ENCODE results near the gene CNOT6L.

CNOT6L gene

DNA sequence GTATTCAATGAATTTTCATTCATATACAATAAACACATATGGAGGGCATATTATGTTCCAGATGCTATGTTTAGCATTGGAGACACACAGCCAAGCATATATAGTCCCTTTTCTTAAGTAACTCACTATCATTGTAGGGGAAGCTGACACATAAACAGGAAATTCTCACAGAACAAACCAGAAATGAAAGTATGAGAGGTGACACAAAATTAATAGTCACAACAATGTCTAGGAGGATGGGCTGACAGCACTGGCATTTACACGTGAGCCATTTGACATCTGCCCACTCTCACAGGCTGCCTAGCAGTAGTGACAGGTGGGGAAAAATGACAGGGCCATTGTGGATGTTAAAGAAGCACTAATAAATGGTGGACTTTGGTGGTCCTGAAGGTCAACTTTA is 2.6 kb upstream of the CNOT6L start:
- TF ChIP-seq, protein P1, sequence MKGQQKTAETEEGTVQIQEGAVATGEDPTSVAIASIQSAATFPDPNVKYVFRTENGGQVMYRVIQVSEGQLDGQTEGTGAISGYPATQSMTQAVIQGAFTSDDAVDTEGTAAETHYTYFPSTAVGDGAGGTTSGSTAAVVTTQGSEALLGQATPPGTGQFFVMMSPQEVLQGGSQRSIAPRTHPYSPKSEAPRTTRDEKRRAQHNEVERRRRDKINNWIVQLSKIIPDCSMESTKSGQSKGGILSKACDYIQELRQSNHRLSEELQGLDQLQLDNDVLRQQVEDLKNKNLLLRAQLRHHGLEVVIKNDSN (IDR thresholded peaks at IDR 0.05) = no peak
- TF ChIP-seq EP300 (IDR thresholded peaks at IDR 0.05; ENCODE audit: borderline replicate concordance) (no peak), CEBPB (IDR thresholded peaks at IDR 0.05) (no peak), YY1 (IDR thresholded peaks at IDR 0.05; ENCODE audit: low read depth) (no peak), TAF1 (IDR thresholded peaks at IDR 0.05; ENCODE audit: low read depth) (no peak), TEAD4 (IDR thresholded peaks at IDR 0.05) (no peak), RAD21 (IDR thresholded peaks at IDR 0.05; ENCODE audit: low read depth) (no peak), TCF12 (IDR thresholded peaks at IDR 0.05; ENCODE audit: low read depth) (no peak)
- TF ChIP-seq, protein P2, sequence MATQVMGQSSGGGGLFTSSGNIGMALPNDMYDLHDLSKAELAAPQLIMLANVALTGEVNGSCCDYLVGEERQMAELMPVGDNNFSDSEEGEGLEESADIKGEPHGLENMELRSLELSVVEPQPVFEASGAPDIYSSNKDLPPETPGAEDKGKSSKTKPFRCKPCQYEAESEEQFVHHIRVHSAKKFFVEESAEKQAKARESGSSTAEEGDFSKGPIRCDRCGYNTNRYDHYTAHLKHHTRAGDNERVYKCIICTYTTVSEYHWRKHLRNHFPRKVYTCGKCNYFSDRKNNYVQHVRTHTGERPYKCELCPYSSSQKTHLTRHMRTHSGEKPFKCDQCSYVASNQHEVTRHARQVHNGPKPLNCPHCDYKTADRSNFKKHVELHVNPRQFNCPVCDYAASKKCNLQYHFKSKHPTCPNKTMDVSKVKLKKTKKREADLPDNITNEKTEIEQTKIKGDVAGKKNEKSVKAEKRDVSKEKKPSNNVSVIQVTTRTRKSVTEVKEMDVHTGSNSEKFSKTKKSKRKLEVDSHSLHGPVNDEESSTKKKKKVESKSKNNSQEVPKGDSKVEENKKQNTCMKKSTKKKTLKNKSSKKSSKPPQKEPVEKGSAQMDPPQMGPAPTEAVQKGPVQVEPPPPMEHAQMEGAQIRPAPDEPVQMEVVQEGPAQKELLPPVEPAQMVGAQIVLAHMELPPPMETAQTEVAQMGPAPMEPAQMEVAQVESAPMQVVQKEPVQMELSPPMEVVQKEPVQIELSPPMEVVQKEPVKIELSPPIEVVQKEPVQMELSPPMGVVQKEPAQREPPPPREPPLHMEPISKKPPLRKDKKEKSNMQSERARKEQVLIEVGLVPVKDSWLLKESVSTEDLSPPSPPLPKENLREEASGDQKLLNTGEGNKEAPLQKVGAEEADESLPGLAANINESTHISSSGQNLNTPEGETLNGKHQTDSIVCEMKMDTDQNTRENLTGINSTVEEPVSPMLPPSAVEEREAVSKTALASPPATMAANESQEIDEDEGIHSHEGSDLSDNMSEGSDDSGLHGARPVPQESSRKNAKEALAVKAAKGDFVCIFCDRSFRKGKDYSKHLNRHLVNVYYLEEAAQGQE (IDR thresholded peaks at IDR 0.05; ENCODE audit: low read depth) = no peak

DNA sequence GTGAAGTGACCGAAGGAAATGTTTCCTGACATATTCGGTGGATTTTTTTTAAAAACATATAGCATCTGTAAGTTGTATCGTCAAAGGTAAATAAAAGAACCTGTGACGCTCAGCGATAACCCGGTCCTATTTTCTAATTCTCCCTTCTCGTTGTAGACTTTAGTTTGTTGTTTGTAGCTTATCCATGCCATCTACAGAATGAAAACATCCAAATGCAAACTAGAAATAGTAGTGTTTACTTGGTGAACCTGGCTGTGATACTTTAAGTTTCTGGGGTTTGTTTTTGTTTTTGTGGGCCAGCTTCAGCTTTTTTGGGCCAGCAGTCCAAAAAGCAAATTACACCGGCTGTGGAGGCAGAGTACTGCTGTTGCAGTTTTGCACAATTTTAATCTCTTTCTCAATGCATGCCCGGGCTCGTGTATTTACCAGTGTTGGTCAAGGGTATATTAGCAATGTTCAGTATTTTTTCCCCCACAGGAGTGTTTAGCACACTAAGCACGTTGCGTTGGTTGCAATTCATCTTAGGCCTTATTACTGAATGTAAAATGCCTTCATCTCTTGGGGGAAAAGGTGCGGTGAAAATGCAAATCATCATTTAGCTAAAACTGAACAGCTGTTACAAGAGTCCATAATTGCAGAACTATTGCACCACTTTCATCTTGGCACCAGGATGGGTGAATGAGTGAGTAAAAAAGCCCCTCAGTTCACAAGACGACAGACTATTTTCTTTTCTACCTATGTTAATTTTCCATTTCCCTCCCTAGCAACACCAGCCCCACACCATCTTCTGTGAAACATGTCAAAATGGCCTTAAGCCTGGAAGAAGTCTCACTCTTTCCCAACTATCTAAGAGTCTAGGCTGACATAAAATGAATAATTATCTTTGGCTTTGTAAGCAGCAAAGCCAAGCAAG is 1.7 kb upstream of the CNOT6L start:
- TF ChIP-seq NFIC (IDR thresholded peaks at IDR 0.05) = no peak
- TF ChIP-seq CREB1 (IDR thresholded peaks at IDR 0.05; ENCODE audit: low read depth) = no peak
- TF ChIP-seq, protein P1 (IDR thresholded peaks at IDR 0.05) = no peak

DNA sequence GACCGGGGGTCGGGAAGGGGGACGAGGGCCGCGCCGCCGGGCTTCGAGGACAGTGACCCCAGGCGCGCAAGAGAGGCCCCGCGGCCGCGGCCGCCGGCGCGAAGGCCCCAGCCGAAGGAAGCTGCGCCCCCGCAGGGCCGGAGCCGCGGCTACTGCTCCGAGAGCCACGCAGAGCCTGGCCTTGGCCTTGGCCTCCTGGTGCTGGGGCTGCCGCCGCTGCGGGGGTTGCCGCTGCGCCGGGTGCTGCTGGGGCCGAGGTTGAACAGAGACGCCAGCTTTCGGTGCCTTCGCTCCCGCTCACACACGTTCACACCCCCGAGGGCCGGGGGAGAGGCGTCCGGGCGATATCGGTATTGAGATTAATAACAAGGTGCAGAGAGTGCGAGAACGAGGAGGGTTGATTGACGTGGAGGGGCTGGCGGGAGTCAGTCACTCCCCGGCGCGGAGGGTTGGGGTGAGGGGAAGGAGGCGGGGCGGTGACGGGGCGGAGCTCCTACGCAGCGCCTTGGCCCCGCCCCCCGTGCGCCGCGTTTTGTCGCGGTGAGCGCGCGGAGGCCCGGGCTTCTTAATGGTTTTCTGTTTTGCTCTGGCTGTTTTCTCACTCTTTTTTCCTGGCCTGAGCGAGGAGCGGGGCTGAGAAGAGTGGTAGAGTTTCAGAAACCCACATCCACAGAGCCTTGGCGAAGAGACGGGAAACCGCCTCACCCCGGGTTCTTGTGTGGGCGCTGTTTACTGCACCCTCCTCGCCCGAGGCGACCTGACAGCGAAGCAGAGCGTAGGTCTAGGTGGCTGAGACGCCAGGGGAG is 878 bp upstream of the CNOT6L start:
- TF ChIP-seq EP300 (IDR thresholded peaks at IDR 0.05; ENCODE audit: borderline replicate concordance) (no peak), CEBPB (IDR thresholded peaks at IDR 0.05) (no peak), CREB1 (IDR thresholded peaks at IDR 0.05; ENCODE audit: low read depth) (0 out of 2 replicates have a peak, but pooled peaks have one; percentile 11), NFIC (IDR thresholded peaks at IDR 0.05) (no peak), TEAD4 (IDR thresholded peaks at IDR 0.05) (0 out of 2 replicates have a peak, but pooled peaks have one; percentile 2), ZBTB7A (IDR thresholded peaks at IDR 0.05; ENCODE audit: low read depth) (no peak), FOXM1 (IDR thresholded peaks at IDR 0.05; ENCODE audit: borderline replicate concordance, low read depth) (no peak), TAF1 (IDR thresholded peaks at IDR 0.05; ENCODE audit: low read depth) (peak; percentile 69), TCF12 (IDR thresholded peaks at IDR 0.05; ENCODE audit: low read depth) (0 out of 2 replicates have a peak, but pooled peaks have one; percentile 12), YY1 (IDR thresholded peaks at IDR 0.05; ENCODE audit: low read depth) (0 out of 2 replicates have a peak, but pooled peaks have one; percentile 32), RAD21 (IDR thresholded peaks at IDR 0.05; ENCODE audit: low read depth) (no peak), EGR1 (IDR thresholded peaks at IDR 0.05) (peak; percentile 56; the same call in 1 of the 2 replicates)
- TF ChIP-seq, protein P2 (IDR thresholded peaks at IDR 0.05; ENCODE audit: low read depth) = no peak
- TF ChIP-seq, protein P1 (IDR thresholded peaks at IDR 0.05) = no peak
- TF ChIP-seq, protein P3, sequence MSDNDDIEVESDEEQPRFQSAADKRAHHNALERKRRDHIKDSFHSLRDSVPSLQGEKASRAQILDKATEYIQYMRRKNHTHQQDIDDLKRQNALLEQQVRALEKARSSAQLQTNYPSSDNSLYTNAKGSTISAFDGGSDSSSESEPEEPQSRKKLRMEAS (IDR thresholded peaks at IDR 0.05) = peak; percentile 41; the same call in 1 of the 2 replicates

DNA sequence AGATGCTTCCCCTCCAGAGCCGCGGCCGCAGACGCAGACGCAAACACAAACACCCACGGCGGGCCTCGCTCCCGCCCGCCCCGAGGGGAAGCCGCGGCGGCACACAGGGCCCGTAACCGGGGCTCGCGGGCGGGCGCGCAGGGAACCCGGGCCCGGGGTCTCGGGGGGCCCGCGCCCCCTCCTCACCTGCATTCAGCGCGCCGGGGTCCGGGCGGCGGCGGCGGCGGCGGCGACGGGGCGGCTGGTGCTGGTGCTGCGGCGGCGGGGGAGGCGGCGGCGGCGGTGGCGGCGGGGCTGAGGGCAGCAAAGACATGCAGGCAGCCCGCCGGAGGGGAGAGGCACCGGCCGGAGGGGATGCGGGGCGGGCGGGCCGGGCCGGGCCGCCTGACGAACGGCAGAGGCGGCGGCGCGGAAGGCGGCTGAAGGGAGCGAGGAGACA is 255 bp upstream of the CNOT6L start:
- TF ChIP-seq EP300 (IDR thresholded peaks at IDR 0.05; ENCODE audit: borderline replicate concordance) (no peak), ZBTB7A (IDR thresholded peaks at IDR 0.05; ENCODE audit: low read depth) (no peak), TAF1 (IDR thresholded peaks at IDR 0.05; ENCODE audit: low read depth) (no peak), NFIC (IDR thresholded peaks at IDR 0.05) (no peak), RAD21 (IDR thresholded peaks at IDR 0.05; ENCODE audit: low read depth) (no peak), TCF12 (IDR thresholded peaks at IDR 0.05; ENCODE audit: low read depth) (no peak), FOXM1 (IDR thresholded peaks at IDR 0.05; ENCODE audit: borderline replicate concordance, low read depth) (no peak), EGR1 (IDR thresholded peaks at IDR 0.05) (no peak)
- TF ChIP-seq, protein P2 (IDR thresholded peaks at IDR 0.05; ENCODE audit: low read depth) = no peak
